A549 (cell line): Measurements from ENCODE around the gene DTNA.

Source experiments
- EP300 ChIP-seq, 2 experiments: fragments of >200 bp; sonication (Bioruptor Twin); formaldehyde crosslinking; IDR thresholded peaks; 2 replicates in 1 of 2; 3 replicates in 1 of 2; pipeline ENCODE4 v1.6.1; 2016 to 2017
- MYC ChIP-seq: IDR thresholded peaks from 2 replicates; pipeline ENCODE4 v1.6.1; 2012; ENCODE audit warnings: mild to moderate bottlenecking, inconsistent platforms, low read length, improper control_type of control experiment, borderline replicate concordance
- POLR2A ChIP-seq: IDR thresholded peaks from 2 replicates; pipeline ENCODE4 v1.6.1; 2012; ENCODE audit warnings: mild to moderate bottlenecking, low read length
- RAD21 ChIP-seq, 2 experiments: fragments of >200 bp in 1 of 2; sonication (Bioruptor Twin) in 1 of 2; formaldehyde crosslinking in 1 of 2; IDR thresholded peaks in 1 of 2; conservative IDR thresholded peaks in 1 of 2; 2 replicates in 1 of 2; 3 replicates in 1 of 2; pipeline ENCODE4 v1.6.1; 2012 to 2018; ENCODE audit warnings: inconsistent platforms in 1 of 2
- TF ChIP-seq, protein P1 (sequence below): fragments of >200 bp; sonication (Bioruptor Twin); formaldehyde crosslinking; IDR thresholded peaks from 3 replicates; pipeline ENCODE4 v1.5.1; 2016
- TF ChIP-seq, protein P2 (sequence below): fragments of 200-600 bp; sonication (generic); IDR thresholded peaks from 2 replicates; pipeline ENCODE4 v1.6.1; 2016; ENCODE audit warnings: antibody characterized with exemption, mild to moderate bottlenecking, moderate library complexity

DNA sequence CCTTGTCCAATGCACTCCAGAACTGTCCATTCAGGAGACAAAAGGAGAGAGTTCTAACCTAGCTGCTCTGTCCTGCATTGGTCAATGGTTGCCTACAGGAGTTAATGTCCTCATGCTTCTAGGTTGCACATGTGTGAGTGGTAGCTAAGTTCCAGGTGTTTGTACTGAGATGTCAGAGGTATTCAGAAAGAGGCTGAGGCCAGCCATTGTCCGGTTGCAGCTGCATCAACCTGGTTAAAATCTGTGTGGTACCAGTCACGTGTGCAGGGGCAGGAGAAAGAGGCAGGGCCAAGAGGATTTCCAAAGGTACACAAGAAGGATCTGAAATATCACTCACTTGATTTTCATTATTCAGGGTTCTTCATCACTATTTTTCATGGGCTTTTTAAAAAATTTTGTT lies 70.8 kb downstream of the DTNA start:
- TF ChIP-seq, protein P1, sequence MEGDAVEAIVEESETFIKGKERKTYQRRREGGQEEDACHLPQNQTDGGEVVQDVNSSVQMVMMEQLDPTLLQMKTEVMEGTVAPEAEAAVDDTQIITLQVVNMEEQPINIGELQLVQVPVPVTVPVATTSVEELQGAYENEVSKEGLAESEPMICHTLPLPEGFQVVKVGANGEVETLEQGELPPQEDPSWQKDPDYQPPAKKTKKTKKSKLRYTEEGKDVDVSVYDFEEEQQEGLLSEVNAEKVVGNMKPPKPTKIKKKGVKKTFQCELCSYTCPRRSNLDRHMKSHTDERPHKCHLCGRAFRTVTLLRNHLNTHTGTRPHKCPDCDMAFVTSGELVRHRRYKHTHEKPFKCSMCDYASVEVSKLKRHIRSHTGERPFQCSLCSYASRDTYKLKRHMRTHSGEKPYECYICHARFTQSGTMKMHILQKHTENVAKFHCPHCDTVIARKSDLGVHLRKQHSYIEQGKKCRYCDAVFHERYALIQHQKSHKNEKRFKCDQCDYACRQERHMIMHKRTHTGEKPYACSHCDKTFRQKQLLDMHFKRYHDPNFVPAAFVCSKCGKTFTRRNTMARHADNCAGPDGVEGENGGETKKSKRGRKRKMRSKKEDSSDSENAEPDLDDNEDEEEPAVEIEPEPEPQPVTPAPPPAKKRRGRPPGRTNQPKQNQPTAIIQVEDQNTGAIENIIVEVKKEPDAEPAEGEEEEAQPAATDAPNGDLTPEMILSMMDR: no peak
- TF ChIP-seq MYC (no peak), RAD21 (conservative IDR thresholded peaks at IDR 0.05 in 1 of 2, IDR thresholded peaks at IDR 0.05 in 1 of 2) (no peak), EP300 (IDR thresholded peaks at IDR 0.05) (no peak), POLR2A (no peak)
- TF ChIP-seq, protein P2, sequence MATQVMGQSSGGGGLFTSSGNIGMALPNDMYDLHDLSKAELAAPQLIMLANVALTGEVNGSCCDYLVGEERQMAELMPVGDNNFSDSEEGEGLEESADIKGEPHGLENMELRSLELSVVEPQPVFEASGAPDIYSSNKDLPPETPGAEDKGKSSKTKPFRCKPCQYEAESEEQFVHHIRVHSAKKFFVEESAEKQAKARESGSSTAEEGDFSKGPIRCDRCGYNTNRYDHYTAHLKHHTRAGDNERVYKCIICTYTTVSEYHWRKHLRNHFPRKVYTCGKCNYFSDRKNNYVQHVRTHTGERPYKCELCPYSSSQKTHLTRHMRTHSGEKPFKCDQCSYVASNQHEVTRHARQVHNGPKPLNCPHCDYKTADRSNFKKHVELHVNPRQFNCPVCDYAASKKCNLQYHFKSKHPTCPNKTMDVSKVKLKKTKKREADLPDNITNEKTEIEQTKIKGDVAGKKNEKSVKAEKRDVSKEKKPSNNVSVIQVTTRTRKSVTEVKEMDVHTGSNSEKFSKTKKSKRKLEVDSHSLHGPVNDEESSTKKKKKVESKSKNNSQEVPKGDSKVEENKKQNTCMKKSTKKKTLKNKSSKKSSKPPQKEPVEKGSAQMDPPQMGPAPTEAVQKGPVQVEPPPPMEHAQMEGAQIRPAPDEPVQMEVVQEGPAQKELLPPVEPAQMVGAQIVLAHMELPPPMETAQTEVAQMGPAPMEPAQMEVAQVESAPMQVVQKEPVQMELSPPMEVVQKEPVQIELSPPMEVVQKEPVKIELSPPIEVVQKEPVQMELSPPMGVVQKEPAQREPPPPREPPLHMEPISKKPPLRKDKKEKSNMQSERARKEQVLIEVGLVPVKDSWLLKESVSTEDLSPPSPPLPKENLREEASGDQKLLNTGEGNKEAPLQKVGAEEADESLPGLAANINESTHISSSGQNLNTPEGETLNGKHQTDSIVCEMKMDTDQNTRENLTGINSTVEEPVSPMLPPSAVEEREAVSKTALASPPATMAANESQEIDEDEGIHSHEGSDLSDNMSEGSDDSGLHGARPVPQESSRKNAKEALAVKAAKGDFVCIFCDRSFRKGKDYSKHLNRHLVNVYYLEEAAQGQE: no peak
